SK-N-SH treated with all-trans-retinoic acid at 6 μM for 48 hours (cell line): ENCODE measurements around the gene CKAP2.

Experiments
- CSDC2 ChIP-seq: fragments of 250-450 bp; sonication (Bioruptor Pico); IDR thresholded peaks from 2 replicates; pipeline ENCODE4 v1.5.0; 2020; ENCODE audit warnings: mild to moderate bottlenecking, moderate library complexity
- ESRRG ChIP-seq: fragments of 250-450 bp; sonication (Bioruptor Pico); IDR thresholded peaks from 2 replicates; pipeline ENCODE4 v1.6.1; 2021; ENCODE audit warnings: mild to moderate bottlenecking
- ISL1 ChIP-seq: fragments of 250-450 bp; sonication (Bioruptor Pico); IDR thresholded peaks from 2 replicates; pipeline ENCODE4 v2.1.2; 2022; ENCODE audit warnings: mild to moderate bottlenecking, moderate library complexity
- RARB ChIP-seq: fragments of 250-450 bp; sonication (Bioruptor Pico); IDR thresholded peaks from 2 replicates; pipeline ENCODE4 v1.8.0; 2021; ENCODE audit warnings: mild to moderate bottlenecking, moderate library complexity
- ZC3H10 ChIP-seq: fragments of 250-450 bp; sonication (Bioruptor Pico); IDR thresholded peaks from 2 replicates; pipeline ENCODE4 v1.5.1; 2021; ENCODE audit warnings: mild to moderate bottlenecking, moderate library complexity
- ZFP3 ChIP-seq: fragments of 250-450 bp; sonication (Bioruptor Pico); IDR thresholded peaks from 2 replicates; pipeline ENCODE4 v1.5.0; 2020; ENCODE audit warnings: mild to moderate bottlenecking, moderate library complexity
- ZFP30 ChIP-seq: fragments of 450-650 bp; formaldehyde crosslinking; IDR thresholded peaks from 2 replicates; pipeline ENCODE4 v1.5.0; 2022; ENCODE audit warnings: mild to moderate bottlenecking, moderate library complexity
- ZNF70 ChIP-seq: fragments of 450-650 bp; formaldehyde crosslinking; IDR thresholded peaks from 2 replicates; pipeline ENCODE4 v1.5.0; 2020; ENCODE audit warnings: mild to moderate bottlenecking, moderate library complexity
- TF ChIP-seq, protein P1 (sequence below): fragments of 250-450 bp; sonication (Bioruptor Pico); IDR thresholded peaks from 2 replicates; pipeline ENCODE4 v1.8.0; 2020; ENCODE audit warnings: mild to moderate bottlenecking, moderate library complexity, borderline replicate concordance
- TF ChIP-seq, protein P2 (sequence below): fragments of 250-450 bp; sonication (Bioruptor Pico); IDR thresholded peaks from 2 replicates; pipeline ENCODE4 v1.5.1; 2021; ENCODE audit warnings: mild to moderate bottlenecking, moderate library complexity

DNA sequence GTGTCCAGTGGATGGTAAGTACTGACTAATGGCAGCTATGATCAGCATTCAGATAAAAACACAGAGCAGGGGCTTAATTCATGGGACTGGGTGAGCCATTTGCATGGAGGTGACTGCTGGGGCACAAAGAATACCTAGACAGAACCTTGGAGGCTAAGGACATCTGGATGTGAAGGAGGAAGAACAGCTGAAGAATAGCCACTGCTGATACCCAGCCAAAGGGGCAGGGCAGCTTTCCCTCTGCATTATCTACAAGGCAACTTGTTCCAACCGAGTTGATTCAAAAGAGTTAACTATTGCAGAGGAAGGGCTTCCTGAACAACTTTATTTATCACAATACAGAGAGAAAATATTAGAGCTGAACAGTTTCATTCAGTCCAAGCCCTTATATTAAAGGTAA, 36.2 kb upstream of the CKAP2 start:
- no peak for TF ChIP-seq ESRRG (CRISPR knock-in tag)
- TF ChIP-seq ZNF70 (CRISPR knock-in tag) = no peak
- TF ChIP-seq, protein P1, sequence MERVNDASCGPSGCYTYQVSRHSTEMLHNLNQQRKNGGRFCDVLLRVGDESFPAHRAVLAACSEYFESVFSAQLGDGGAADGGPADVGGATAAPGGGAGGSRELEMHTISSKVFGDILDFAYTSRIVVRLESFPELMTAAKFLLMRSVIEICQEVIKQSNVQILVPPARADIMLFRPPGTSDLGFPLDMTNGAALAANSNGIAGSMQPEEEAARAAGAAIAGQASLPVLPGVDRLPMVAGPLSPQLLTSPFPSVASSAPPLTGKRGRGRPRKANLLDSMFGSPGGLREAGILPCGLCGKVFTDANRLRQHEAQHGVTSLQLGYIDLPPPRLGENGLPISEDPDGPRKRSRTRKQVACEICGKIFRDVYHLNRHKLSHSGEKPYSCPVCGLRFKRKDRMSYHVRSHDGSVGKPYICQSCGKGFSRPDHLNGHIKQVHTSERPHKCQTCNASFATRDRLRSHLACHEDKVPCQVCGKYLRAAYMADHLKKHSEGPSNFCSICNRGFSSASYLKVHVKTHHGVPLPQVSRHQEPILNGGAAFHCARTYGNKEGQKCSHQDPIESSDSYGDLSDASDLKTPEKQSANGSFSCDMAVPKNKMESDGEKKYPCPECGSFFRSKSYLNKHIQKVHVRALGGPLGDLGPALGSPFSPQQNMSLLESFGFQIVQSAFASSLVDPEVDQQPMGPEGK (CRISPR knock-in tag) = no peak
- TF ChIP-seq ZFP3 = no peak
- TF ChIP-seq CSDC2 (CRISPR knock-in tag) = no peak
- TF ChIP-seq RARB = no peak
- TF ChIP-seq ZC3H10 = no peak
- TF ChIP-seq, protein P2, sequence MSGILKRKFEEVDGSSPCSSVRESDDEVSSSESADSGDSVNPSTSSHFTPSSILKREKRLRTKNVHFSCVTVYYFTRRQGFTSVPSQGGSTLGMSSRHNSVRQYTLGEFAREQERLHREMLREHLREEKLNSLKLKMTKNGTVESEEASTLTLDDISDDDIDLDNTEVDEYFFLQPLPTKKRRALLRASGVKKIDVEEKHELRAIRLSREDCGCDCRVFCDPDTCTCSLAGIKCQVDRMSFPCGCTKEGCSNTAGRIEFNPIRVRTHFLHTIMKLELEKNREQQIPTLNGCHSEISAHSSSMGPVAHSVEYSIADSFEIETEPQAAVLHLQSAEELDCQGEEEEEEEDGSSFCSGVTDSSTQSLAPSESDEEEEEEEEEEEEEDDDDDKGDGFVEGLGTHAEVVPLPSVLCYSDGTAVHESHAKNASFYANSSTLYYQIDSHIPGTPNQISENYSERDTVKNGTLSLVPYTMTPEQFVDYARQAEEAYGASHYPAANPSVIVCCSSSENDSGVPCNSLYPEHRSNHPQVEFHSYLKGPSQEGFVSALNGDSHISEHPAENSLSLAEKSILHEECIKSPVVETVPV (CRISPR knock-in tag) = no peak
- no peak for TF ChIP-seq ISL1 (CRISPR knock-in tag)
- no peak for TF ChIP-seq ZFP30 (CRISPR knock-in tag)
